EL (cell line): ENCODE results near the gene GOLGA7B.
"Not testable (repeated sequence)": the region's sequence is repeated elsewhere in the genome, so short reads cannot be mapped to it uniquely, and the experiment has no call there.

Experiments
- DNase-seq: peaks from one replicate; pipeline ENCODE4 v3.0.0-alpha.2; 2016

GOLGA7B gene

GRCh38 chr10:97836446-97836845, 13.2 kb upstream of the GOLGA7B start:
- no peak for DNase-seq

- DNase-seq = no peak
These were observed 11.6 kb upstream of the GOLGA7B start for GRCh38 chr10:97838091-97838490.

GRCh38 chr10:97841166-97841565, 8.5 kb upstream of the GOLGA7B start:
- not testable (repeated sequence) for DNase-seq

GRCh38 chr10:97842114-97842513, 7.5 kb upstream of the GOLGA7B start:
- not testable (repeated sequence) for DNase-seq

- DNase-seq = no peak
These were observed 6.9 kb upstream of the GOLGA7B start for GRCh38 chr10:97842656-97843280.

- peak; percentile 13 for DNase-seq
These were observed 6.4 kb upstream of the GOLGA7B start for GRCh38 chr10:97843281-97843671.

- not testable (repeated sequence) for DNase-seq
These were observed 5.7 kb upstream of the GOLGA7B start for GRCh38 chr10:97843972-97844371.

GRCh38 chr10:97844678-97845077, 5.0 kb upstream of the GOLGA7B start:
- no peak for DNase-seq

- DNase-seq = no peak
These were observed 448 bp upstream of the GOLGA7B start for GRCh38 chr10:97849103-97849686.

- DNase-seq = no peak
These were observed 803 bp downstream of the GOLGA7B start for GRCh38 chr10:97850446-97850845.

- DNase-seq = no peak
These were observed 1.8 kb downstream of the GOLGA7B start for GRCh38 chr10:97851341-97852001.

- no peak for DNase-seq
These were observed 2.6 kb downstream of the GOLGA7B start for GRCh38 chr10:97852277-97852676.

- DNase-seq = no peak
These were observed 3.3 kb downstream of the GOLGA7B start for GRCh38 chr10:97852840-97853405.

GRCh38 chr10:97854743-97855142, 5.1 kb downstream of the GOLGA7B start:
- no peak for DNase-seq

- DNase-seq = peak; percentile 13
These were observed 8.4 kb downstream of the GOLGA7B start for GRCh38 chr10:97858001-97858439.

- DNase-seq = peak; percentile 90
These were observed 11.6 kb downstream of the GOLGA7B start for GRCh38 chr10:97861097-97861750.

- DNase-seq = no peak
These were observed 12.3 kb downstream of the GOLGA7B start for GRCh38 chr10:97861924-97862323.

GRCh38 chr10:97863808-97864207, 14.2 kb downstream of the GOLGA7B start:
- no peak for DNase-seq

- DNase-seq = no peak
These were observed 15.8 kb downstream of the GOLGA7B start for GRCh38 chr10:97865488-97865887.

GRCh38 chr10:97866524-97867219, 17.0 kb downstream of the GOLGA7B start:
- DNase-seq = no peak

- no peak for DNase-seq
These were observed 17.7 kb downstream of the GOLGA7B start for GRCh38 chr10:97867220-97867800.

- no peak for DNase-seq
These were observed 18.6 kb downstream of the GOLGA7B start for GRCh38 chr10:97868134-97868685.
